Measurements from ENCODE around the gene LSM7. TPM values are rescaled to one million over a fixed set of nuclear protein-coding genes. Genes with fewer than 3 reads are reported as not detected.

The LSM7 gene
- total RNA-seq, 1 experiment from 2014 or later, result 97.3 TPM

DNA sequence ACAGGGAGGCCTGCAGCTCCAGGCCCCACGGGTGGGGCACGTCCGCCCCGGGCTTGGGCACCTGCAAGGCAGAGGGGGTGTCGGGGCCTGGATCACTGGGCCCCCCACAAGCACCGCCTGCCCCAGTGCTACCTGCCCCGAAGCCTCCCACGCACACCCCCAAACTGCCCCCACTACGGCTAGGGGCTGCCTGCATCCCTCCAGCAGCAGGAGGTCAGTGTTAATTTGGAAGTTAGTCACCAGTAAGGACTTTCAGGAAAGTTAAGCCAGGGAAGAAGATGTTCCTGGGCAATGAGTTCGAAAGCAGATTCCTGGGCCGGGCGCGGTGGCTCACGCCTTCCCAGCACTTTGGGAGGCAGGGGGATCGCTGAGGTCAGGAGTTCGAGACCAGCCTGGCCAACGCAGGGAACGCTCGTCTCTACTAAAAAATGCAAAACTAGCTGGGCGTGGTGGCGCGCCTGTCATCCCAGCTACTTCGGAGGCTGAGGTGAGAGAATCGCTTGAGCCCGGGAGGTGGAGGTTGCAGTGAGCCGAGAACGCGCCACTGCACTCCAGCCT lies 51.9 kb downstream of the LSM7 start:
- H3K4me1 ChIP-seq (ENCODE audit: control insufficient read depth, insufficient read depth, low read length), result peaks cover 4% of the 10 kb centered on the region; the same call in 1 of the 2 replicates
- no TSS peak for BruUV-seq (replicated peaks)
- no peak overlapping the region for H3K27ac ChIP-seq (ENCODE audit: low read length)
- ChIA-PET CTCF (interaction anchor here (0.6 kb wide), 1 partner anchor 113 kb away, joined by 6 read pairs; no protein-coding TSS in a partner anchor), POLR2A (no interaction called here)
- no peaks in the 10 kb centered on the region for H3K27me3 ChIP-seq (ENCODE audit: control insufficient read depth, insufficient read depth, low read length)
- H3K36me3 ChIP-seq (ENCODE audit: control insufficient read depth, insufficient read depth, low read length), result no peaks in the 10 kb centered on the region
- H3K9me3 ChIP-seq (ENCODE audit: control insufficient read depth, insufficient read depth, low read depth, low read length), result no peaks in the 10 kb centered on the region
- intact Hi-C loops (cut with micrococcal nuclease; ENCODE audit: unreplicated experiment), result no loop called here
- no peak overlapping the region for H3K4me3 ChIP-seq (ENCODE audit: low read depth in 2 of 2, low read length in 2 of 2)
- no peak for ATAC-seq
- TF ChIP-seq SIN3A (IDR thresholded peaks at IDR 0.05; ENCODE audit: borderline replicate concordance, insufficient read depth, low read depth, low read length), result no peak
- no peak for TF ChIP-seq TCF7L2 (IDR thresholded peaks at IDR 0.05; ENCODE audit: low read depth, low read length)
- no peak for TF ChIP-seq POLR2AphosphoS5 (IDR thresholded peaks at IDR 0.05; ENCODE audit: low read depth, low read length)
- TF ChIP-seq, protein P1, sequence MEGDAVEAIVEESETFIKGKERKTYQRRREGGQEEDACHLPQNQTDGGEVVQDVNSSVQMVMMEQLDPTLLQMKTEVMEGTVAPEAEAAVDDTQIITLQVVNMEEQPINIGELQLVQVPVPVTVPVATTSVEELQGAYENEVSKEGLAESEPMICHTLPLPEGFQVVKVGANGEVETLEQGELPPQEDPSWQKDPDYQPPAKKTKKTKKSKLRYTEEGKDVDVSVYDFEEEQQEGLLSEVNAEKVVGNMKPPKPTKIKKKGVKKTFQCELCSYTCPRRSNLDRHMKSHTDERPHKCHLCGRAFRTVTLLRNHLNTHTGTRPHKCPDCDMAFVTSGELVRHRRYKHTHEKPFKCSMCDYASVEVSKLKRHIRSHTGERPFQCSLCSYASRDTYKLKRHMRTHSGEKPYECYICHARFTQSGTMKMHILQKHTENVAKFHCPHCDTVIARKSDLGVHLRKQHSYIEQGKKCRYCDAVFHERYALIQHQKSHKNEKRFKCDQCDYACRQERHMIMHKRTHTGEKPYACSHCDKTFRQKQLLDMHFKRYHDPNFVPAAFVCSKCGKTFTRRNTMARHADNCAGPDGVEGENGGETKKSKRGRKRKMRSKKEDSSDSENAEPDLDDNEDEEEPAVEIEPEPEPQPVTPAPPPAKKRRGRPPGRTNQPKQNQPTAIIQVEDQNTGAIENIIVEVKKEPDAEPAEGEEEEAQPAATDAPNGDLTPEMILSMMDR (IDR thresholded peaks at IDR 0.05), result no peak
- TF ChIP-seq, protein P2, sequence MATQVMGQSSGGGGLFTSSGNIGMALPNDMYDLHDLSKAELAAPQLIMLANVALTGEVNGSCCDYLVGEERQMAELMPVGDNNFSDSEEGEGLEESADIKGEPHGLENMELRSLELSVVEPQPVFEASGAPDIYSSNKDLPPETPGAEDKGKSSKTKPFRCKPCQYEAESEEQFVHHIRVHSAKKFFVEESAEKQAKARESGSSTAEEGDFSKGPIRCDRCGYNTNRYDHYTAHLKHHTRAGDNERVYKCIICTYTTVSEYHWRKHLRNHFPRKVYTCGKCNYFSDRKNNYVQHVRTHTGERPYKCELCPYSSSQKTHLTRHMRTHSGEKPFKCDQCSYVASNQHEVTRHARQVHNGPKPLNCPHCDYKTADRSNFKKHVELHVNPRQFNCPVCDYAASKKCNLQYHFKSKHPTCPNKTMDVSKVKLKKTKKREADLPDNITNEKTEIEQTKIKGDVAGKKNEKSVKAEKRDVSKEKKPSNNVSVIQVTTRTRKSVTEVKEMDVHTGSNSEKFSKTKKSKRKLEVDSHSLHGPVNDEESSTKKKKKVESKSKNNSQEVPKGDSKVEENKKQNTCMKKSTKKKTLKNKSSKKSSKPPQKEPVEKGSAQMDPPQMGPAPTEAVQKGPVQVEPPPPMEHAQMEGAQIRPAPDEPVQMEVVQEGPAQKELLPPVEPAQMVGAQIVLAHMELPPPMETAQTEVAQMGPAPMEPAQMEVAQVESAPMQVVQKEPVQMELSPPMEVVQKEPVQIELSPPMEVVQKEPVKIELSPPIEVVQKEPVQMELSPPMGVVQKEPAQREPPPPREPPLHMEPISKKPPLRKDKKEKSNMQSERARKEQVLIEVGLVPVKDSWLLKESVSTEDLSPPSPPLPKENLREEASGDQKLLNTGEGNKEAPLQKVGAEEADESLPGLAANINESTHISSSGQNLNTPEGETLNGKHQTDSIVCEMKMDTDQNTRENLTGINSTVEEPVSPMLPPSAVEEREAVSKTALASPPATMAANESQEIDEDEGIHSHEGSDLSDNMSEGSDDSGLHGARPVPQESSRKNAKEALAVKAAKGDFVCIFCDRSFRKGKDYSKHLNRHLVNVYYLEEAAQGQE (IDR thresholded peaks at IDR 0.05; ENCODE audit: insufficient read depth in 1 of 2, low read depth in 2 of 2, low read length in 1 of 2), result no peak
- in situ Hi-C loops (cut with HindIII; ENCODE audit: low pct_unique_long_range_greater_than_20kb, low sequenced_read_pairs), result no loop called here
- DNase-seq (ENCODE audit: low read depth, low spot score), result no peak

DNA sequence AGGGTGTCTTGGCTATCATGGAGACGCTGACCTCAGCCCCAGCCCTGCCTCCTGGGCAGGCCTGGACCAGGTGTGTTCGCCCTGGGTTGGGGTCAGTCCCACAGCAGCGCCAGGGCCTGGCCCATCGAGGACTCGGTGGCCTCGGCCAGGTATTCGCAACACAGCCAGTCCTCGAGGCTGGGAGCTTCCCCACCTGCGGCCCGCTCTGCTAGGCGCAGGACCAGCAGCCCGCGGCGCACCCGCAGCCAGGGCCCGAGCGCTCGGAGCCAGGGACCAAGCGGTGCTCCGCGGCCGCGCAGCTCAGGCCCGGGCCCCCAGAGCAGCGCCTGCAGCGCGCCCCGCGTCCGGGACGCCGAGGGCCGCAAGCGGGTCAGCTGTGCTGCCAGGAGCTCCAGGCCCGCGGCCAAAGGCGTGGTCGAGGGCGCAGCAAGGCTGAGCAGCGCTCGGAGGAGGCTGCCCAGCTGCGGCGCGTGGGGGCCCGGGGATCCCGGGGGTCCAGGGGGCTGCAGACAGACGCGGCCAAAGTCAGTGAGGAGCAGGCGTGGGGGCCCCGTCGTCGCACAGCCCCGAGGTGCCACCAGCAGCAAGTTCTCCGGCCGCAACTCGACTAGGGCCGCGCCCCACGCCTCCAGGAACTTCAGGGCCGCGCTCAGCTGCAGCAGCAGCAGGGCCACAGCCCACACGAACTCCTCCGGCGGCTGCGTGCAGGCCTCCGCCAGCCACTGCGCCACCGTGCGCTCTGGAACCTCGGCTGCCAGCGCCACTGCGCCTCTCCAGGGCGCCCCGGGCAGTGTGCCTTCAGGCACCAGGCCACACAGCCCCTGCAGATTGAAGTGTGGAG lies 52.6 kb downstream of the LSM7 start:
- in situ Hi-C loops (cut with HindIII; ENCODE audit: low pct_unique_long_range_greater_than_20kb, low sequenced_read_pairs) (no loop called here), intact Hi-C loops (cut with micrococcal nuclease; ENCODE audit: unreplicated experiment) (no loop called here)
- Histone ChIP-seq H3K36me3 (ENCODE audit: control insufficient read depth, insufficient read depth, low read length) (no peaks in the 10 kb centered on the region), H3K9me3 (ENCODE audit: control insufficient read depth, insufficient read depth, low read depth, low read length) (no peaks in the 10 kb centered on the region), H3K4me1 (ENCODE audit: control insufficient read depth, insufficient read depth, low read length) (peaks cover 4% of the 10 kb centered on the region; the same call in 1 of the 2 replicates), H3K27me3 (ENCODE audit: control insufficient read depth, insufficient read depth, low read length) (no peaks in the 10 kb centered on the region), H3K27ac (ENCODE audit: low read length) (no peak overlapping the region), H3K4me3 (ENCODE audit: low read depth in 2 of 2, low read length in 2 of 2) (no peak overlapping the region)
- DNase-seq (ENCODE audit: low read depth, low spot score) (no peak), ATAC-seq (no peak)
- TF ChIP-seq, protein P1 (IDR thresholded peaks at IDR 0.05), result no peak
- TF ChIP-seq SIN3A (IDR thresholded peaks at IDR 0.05; ENCODE audit: borderline replicate concordance, insufficient read depth, low read depth, low read length), result no peak
- TF ChIP-seq POLR2AphosphoS5 (IDR thresholded peaks at IDR 0.05; ENCODE audit: low read depth, low read length), result no peak
- TF ChIP-seq, protein P2 (IDR thresholded peaks at IDR 0.05; ENCODE audit: insufficient read depth in 1 of 2, low read depth in 2 of 2, low read length in 1 of 2), result no peak
- no peak for TF ChIP-seq TCF7L2 (IDR thresholded peaks at IDR 0.05; ENCODE audit: low read depth, low read length)
- ChIA-PET CTCF (no interaction called here), POLR2A (no interaction called here)
- BruUV-seq (replicated peaks), result no TSS peak

Measured in Panc1 (cell line).